Measurements from ENCODE around the gene FYB2.

Gene FYB2

DNA sequence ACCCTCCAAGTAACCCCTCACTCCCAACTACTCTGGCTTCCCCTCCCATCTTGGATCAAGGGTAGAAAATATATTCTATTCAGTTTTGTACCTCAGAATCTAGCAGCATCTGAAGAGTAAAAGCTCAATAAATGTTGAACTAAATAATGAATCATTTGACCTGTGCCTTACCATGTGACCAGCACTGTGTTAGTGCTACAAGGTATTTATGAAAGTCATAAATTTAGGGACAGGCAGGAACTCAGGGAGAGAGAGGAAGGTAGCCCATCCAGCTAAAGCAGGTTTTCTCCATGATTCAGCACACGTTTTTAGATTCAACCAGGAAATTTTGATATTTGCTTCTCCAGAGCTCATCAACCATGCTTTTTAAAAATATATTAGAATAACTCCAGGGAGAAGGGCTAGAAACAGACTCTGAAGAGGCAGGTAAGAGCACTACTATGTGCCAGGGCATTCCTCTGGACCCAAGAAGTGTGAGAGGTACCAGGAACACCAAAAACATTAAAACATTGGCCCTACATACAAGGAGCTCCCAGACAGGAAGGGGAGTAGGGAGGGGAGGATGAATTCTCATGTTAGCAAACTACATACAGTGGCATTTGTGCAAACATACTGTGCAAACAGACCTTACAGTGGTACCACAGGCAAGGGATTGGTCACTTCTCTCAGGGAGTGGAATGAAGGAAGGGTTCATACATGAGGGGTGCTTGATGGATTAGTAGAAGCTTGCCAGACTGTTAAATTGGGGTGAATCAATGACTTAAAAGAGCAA is 64.3 kb downstream of the FYB2 start:
- H3K9me3 ChIP-seq, result no peaks in the 10 kb centered on the region
- no peaks in the 10 kb centered on the region for H3K4me1 ChIP-seq
- intact Hi-C loops (cut with DNase I; ENCODE audit: low total_unique reads), result no loop called here
- H3K4me3 ChIP-seq, result no peak overlapping the region
- H3K27ac ChIP-seq, result no peak overlapping the region
- DNase-seq, result no peak
- TF ChIP-seq, protein P1, sequence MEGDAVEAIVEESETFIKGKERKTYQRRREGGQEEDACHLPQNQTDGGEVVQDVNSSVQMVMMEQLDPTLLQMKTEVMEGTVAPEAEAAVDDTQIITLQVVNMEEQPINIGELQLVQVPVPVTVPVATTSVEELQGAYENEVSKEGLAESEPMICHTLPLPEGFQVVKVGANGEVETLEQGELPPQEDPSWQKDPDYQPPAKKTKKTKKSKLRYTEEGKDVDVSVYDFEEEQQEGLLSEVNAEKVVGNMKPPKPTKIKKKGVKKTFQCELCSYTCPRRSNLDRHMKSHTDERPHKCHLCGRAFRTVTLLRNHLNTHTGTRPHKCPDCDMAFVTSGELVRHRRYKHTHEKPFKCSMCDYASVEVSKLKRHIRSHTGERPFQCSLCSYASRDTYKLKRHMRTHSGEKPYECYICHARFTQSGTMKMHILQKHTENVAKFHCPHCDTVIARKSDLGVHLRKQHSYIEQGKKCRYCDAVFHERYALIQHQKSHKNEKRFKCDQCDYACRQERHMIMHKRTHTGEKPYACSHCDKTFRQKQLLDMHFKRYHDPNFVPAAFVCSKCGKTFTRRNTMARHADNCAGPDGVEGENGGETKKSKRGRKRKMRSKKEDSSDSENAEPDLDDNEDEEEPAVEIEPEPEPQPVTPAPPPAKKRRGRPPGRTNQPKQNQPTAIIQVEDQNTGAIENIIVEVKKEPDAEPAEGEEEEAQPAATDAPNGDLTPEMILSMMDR (IDR thresholded peaks at IDR 0.05), result no peak
- H3K36me3 ChIP-seq, result no peaks in the 10 kb centered on the region
- no peaks in the 10 kb centered on the region for H3K27me3 ChIP-seq

DNA sequence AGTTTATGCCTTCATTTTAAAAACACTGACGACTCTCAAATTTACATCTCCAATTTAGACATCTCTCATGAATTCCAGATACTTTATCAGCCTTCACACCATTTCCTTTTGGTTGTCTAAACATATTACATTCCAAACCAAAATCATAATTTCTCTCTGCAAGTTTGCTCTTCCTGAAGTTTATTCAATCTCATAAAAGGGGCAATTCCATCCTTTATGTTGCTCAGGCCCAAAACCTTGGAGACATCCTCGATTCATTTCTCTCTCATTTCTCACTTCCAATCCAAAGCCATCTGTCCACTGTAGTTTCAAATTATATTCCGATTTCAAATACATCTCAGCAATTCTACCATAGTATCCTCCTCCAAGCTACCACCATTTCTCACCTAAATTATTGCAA is 74.0 kb downstream of the FYB2 start:
- no peaks in the 10 kb centered on the region for H3K9me3 ChIP-seq
- TF ChIP-seq, protein P1 (IDR thresholded peaks at IDR 0.05), result no peak
- intact Hi-C loops (cut with DNase I; ENCODE audit: low total_unique reads), result no loop called here
- H3K4me1 ChIP-seq, result no peaks in the 10 kb centered on the region
- peaks cover 0 to 3% of the 10 kb centered on the region in 2 donors for H3K27me3 ChIP-seq
- H3K27ac ChIP-seq, result no peak overlapping the region
- no peaks in the 10 kb centered on the region for H3K36me3 ChIP-seq
- no peak overlapping the region for H3K4me3 ChIP-seq
- no peak for DNase-seq

DNA sequence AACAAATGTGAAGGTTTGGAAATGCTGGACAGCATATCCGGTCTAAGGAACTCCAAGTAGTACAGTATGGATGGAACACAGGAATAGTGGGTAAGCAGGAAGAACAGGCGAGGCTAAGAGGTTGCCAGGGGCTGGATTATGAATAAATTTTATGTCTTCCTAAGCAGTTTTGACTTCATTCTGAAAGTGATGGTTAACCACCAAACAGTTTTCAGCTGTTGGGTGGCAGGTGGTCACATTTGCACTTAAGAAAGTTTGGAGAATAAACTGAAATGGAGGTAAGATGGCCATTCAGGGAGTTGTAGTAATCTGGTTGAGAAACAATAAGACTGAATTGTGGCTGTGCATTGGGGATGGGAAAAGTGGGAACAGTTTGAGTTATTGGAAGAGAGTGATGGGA is 90.2 kb downstream of the FYB2 start:
- Histone ChIP-seq H3K27me3 (peaks cover 0 to 4% of the 10 kb centered on the region in 2 donors), H3K4me3 (no peak overlapping the region), H3K36me3 (no peaks in the 10 kb centered on the region), H3K4me1 (no peaks in the 10 kb centered on the region), H3K27ac (no peak overlapping the region), H3K9me3 (no peaks in the 10 kb centered on the region)
- TF ChIP-seq, protein P1 (IDR thresholded peaks at IDR 0.05), result no peak
- intact Hi-C loops (cut with DNase I; ENCODE audit: low total_unique reads), result no loop called here
- DNase-seq, result no peak

DNA sequence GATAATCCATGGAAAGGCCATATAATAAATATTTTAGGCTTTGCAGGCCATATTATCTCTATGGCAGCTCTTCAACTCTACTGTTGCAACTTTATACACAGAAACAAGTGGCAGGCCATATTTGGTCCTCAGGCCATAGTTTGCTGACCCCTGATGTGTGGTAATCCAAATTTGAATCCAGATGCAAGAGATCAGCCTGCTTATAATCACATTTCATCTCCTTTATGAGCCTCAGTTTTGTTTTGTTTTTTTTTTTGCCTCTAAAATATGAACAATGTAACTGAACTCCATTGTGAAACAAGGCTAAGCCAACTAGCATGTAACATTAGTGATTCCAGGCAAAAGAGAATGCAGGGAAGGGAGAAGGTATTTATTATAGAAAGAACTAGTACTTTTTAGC is 92.5 kb downstream of the FYB2 start:
- no peak for DNase-seq
- peaks cover 0 to 4% of the 10 kb centered on the region in 2 donors for H3K27me3 ChIP-seq
- TF ChIP-seq, protein P1 (IDR thresholded peaks at IDR 0.05), result no peak
- intact Hi-C loops (cut with DNase I; ENCODE audit: low total_unique reads), result no loop called here
- H3K27ac ChIP-seq, result no peak overlapping the region
- H3K36me3 ChIP-seq, result no peaks in the 10 kb centered on the region
- H3K4me1 ChIP-seq, result no peaks in the 10 kb centered on the region
- H3K9me3 ChIP-seq, result no peaks in the 10 kb centered on the region
- H3K4me3 ChIP-seq, result no peak overlapping the region

DNA sequence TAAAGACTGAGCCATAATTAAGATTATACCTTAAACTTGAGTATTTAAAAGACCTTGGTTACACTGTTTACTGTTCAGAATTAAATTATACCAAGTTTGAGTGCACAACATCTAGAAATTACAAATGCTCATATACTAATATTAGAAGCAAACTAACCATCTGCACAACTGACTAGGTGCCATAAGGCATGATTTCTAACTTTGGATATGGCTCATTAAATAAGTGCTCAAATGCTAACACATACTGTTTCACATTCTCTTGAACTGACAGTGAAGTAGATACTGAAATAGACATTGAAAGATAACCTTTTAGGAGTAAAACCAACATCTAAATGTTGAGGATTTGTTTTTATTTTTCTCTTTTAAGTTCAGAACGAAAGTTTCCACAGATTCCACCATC is 100.0 kb downstream of the FYB2 start:
- TF ChIP-seq, protein P1 (IDR thresholded peaks at IDR 0.05), result no peak
- H3K36me3 ChIP-seq, result no peaks in the 10 kb centered on the region
- H3K4me3 ChIP-seq, result no peak overlapping the region
- no peaks in the 10 kb centered on the region for H3K4me1 ChIP-seq
- no peak for DNase-seq
- intact Hi-C loops (cut with DNase I; ENCODE audit: low total_unique reads), result no loop called here
- no peaks in the 10 kb centered on the region for H3K27me3 ChIP-seq
- no peaks in the 10 kb centered on the region for H3K9me3 ChIP-seq
- H3K27ac ChIP-seq, result no peak overlapping the region

Measured in tibial artery (tissue), 4 donors.